ENCODE data around the gene CERS6. TPM values are rescaled to one million over a fixed set of nuclear protein-coding genes. Genes with fewer than 3 reads are reported as not detected.

Gene CERS6
- total and polyA plus RNA-seq, 3 donors from 2014 or later: 24.7 to 71.0 (median 59.4) TPM

GRCh38 chr2:168685600-168686451 lies 229.8 kb downstream of the CERS6 start:
- Histone ChIP-seq H3K9me3 (no peaks in the 10 kb centered on the region), H3K27me3 (no peaks in the 10 kb centered on the region), H3K36me3 (ENCODE audit: low read depth, missing control alignments) (no peaks in the 10 kb centered on the region), H3K27ac (no peak overlapping the region), H3K4me3 (no peak overlapping the region), H3K4me1 (no peaks in the 10 kb centered on the region)
- 85 to 89% methylated on average over 17 of the region's 17 CpGs for WGBS, 2 donors
- no peak for DNase-seq
- TF ChIP-seq POLR2A (IDR thresholded peaks at IDR 0.05): no peak
- TF ChIP-seq, protein P1, sequence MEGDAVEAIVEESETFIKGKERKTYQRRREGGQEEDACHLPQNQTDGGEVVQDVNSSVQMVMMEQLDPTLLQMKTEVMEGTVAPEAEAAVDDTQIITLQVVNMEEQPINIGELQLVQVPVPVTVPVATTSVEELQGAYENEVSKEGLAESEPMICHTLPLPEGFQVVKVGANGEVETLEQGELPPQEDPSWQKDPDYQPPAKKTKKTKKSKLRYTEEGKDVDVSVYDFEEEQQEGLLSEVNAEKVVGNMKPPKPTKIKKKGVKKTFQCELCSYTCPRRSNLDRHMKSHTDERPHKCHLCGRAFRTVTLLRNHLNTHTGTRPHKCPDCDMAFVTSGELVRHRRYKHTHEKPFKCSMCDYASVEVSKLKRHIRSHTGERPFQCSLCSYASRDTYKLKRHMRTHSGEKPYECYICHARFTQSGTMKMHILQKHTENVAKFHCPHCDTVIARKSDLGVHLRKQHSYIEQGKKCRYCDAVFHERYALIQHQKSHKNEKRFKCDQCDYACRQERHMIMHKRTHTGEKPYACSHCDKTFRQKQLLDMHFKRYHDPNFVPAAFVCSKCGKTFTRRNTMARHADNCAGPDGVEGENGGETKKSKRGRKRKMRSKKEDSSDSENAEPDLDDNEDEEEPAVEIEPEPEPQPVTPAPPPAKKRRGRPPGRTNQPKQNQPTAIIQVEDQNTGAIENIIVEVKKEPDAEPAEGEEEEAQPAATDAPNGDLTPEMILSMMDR (IDR thresholded peaks at IDR 0.05): no peak
- intact Hi-C loops (cut with DNase I; ENCODE audit: low total_unique reads): no loop called here

GRCh38 chr2:168686452-168687191 lies 230.6 kb downstream of the CERS6 start:
- intact Hi-C loops (cut with DNase I; ENCODE audit: low total_unique reads): no loop called here
- Histone ChIP-seq H3K4me3 (no peak overlapping the region), H3K9me3 (no peaks in the 10 kb centered on the region), H3K36me3 (ENCODE audit: low read depth, missing control alignments) (no peaks in the 10 kb centered on the region), H3K27me3 (no peaks in the 10 kb centered on the region), H3K27ac (no peak overlapping the region), H3K4me1 (no peaks in the 10 kb centered on the region)
- DNase-seq: no peak
- no peak for TF ChIP-seq POLR2A (IDR thresholded peaks at IDR 0.05)
- TF ChIP-seq, protein P1 (IDR thresholded peaks at IDR 0.05): no peak
- 92 to 94% methylated on average over 4 of the region's 4 CpGs for WGBS, 2 donors

DNA sequence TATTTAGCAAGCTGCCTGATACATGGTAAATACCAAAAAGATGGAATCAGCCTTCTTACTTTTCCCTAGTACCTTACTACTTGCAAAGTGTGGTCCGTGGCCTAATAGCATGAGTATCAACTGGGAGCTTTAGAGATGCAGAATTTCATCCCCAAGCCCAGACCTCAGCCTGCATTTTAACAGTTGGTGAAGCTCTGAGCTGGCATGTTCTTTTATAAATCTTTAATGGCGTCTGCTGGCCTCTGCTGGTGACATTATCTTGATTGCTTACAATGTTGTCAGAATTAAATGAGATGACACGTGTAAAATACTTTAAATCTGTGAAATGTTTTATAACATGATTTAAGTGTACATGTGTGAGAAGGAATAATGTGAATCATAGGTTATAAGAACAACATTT lies 231.2 kb downstream of the CERS6 start:
- Histone ChIP-seq H3K36me3 (ENCODE audit: low read depth, missing control alignments) (no peaks in the 10 kb centered on the region), H3K4me3 (no peak overlapping the region), H3K9me3 (no peaks in the 10 kb centered on the region), H3K27ac (no peak overlapping the region), H3K27me3 (no peaks in the 10 kb centered on the region), H3K4me1 (no peaks in the 10 kb centered on the region)
- intact Hi-C loops (cut with DNase I; ENCODE audit: low total_unique reads): no loop called here
- no peak for TF ChIP-seq POLR2A (IDR thresholded peaks at IDR 0.05)
- TF ChIP-seq, protein P1 (IDR thresholded peaks at IDR 0.05): no peak
- DNase-seq: peak; percentile 25
- 81 to 84% methylated on average over 3 of the region's 3 CpGs for WGBS, 2 donors

- intact Hi-C loops (cut with DNase I; ENCODE audit: low total_unique reads): no loop called here
Observed at GRCh38 chr2:168690381-168690885, 234.4 kb downstream of the CERS6 start.

More at GRCh38 chr2:168690381-168690885, 234.4 kb downstream of the CERS6 start:
- Histone ChIP-seq H3K27ac (no peak overlapping the region), H3K4me3 (no peak overlapping the region), H3K27me3 (no peaks in the 10 kb centered on the region), H3K4me1 (no peaks in the 10 kb centered on the region), H3K9me3 (no peaks in the 10 kb centered on the region), H3K36me3 (ENCODE audit: low read depth, missing control alignments) (no peaks in the 10 kb centered on the region)
- no peak for DNase-seq
- WGBS, 2 donors: 87% methylated on average over 1 of the region's 1 CpG
- TF ChIP-seq, protein P1 (IDR thresholded peaks at IDR 0.05): no peak
- TF ChIP-seq POLR2A (IDR thresholded peaks at IDR 0.05): no peak

Data from testis (tissue), 3 donors.